Neuronal stem cell (in vitro differentiated cells): ENCODE measurements around the gene NPB.

Experiments used
- DNase-seq: peaks from one replicate; pipeline ENCODE4 v3.0.0-alpha.2; 2013; ENCODE audit warnings: low spot score
- H2AFZ ChIP-seq: one replicate; pipeline ENCODE4 v1.6.1; 2013; ENCODE audit warnings: mild to moderate bottlenecking, low read length, inconsistent platforms
- H2AK5ac ChIP-seq: 2 replicates; pipeline ENCODE4 v1.6.1; 2013; ENCODE audit warnings: low read depth, mild to moderate bottlenecking, inconsistent platforms, low read length, moderate library complexity, mixed read lengths
- H2BK120ac ChIP-seq: 2 replicates; pipeline ENCODE4 v1.6.1; 2013; ENCODE audit warnings: low read depth, mild to moderate bottlenecking, inconsistent platforms, low read length, moderate library complexity, mixed read lengths
- H2BK12ac ChIP-seq: one replicate; pipeline ENCODE4 v1.6.1; 2013; ENCODE audit warnings: low read length, inconsistent platforms
- H2BK15ac ChIP-seq: 2 replicates; pipeline ENCODE4 v1.6.1; 2013; ENCODE audit warnings: mild to moderate bottlenecking, low read length, inconsistent platforms, mixed read lengths
- H2BK5ac ChIP-seq: one replicate; pipeline ENCODE4 v1.6.1; 2013; ENCODE audit warnings: inconsistent platforms, mild to moderate bottlenecking, low read length, moderate library complexity
- H3K14ac ChIP-seq: one replicate; pipeline ENCODE4 v1.6.1; 2013; ENCODE audit warnings: low read length, inconsistent platforms
- H3K18ac ChIP-seq: 2 replicates; pipeline ENCODE4 v1.6.1; 2013; ENCODE audit warnings: low read length, inconsistent platforms
- H3K23ac ChIP-seq: 2 replicates; pipeline ENCODE4 v1.6.1; 2013; ENCODE audit warnings: low read depth, mild to moderate bottlenecking, mixed read lengths, low read length, inconsistent platforms; ENCODE audit not compliant: poor library complexity
- H3K27ac ChIP-seq: replicated peaks from 3 replicates; pipeline ENCODE4 v1.5.1; 2013; ENCODE audit warnings: low read length, inconsistent platforms
- H3K27me3 ChIP-seq, 3 experiments: 2 replicates each; pipeline ENCODE4 v1.6.1; 2013; ENCODE audit warnings: low read length in 3 of 3, mild to moderate bottlenecking in 2 of 3, inconsistent platforms in 1 of 3, low read depth in 1 of 3, mixed read lengths in 1 of 3, moderate library complexity in 1 of 3; ENCODE audit not compliant: control insufficient read depth in 3 of 3, insufficient read depth in 3 of 3
- H3K36me3 ChIP-seq, 2 donors: replicated peaks in 1 of 2; 2 replicates each; pipeline ENCODE4 v1.6.1; 2013; ENCODE audit warnings: low read length in 2 of 2; ENCODE audit not compliant: control insufficient read depth in 2 of 2, insufficient read depth in 2 of 2
- H3K4ac ChIP-seq: 2 replicates; pipeline ENCODE4 v1.6.1; 2013; ENCODE audit warnings: inconsistent platforms, mild to moderate bottlenecking, low read length, moderate library complexity
- H3K4me1 ChIP-seq, 2 donors: 1 replicate in 1 of 2; 2 replicates in 1 of 2; pipeline ENCODE4 v1.6.1; 2013; ENCODE audit warnings: low read length in 2 of 2, low read depth in 1 of 2; ENCODE audit not compliant: control insufficient read depth in 2 of 2, insufficient read depth in 1 of 2
- H3K4me2 ChIP-seq: one replicate; pipeline ENCODE4 v1.6.1; 2013; ENCODE audit warnings: mild to moderate bottlenecking, low read length, inconsistent platforms; ENCODE audit not compliant: insufficient read depth, poor library complexity, severe bottlenecking
- H3K4me3 ChIP-seq, 2 donors: 2 replicates each; pipeline ENCODE4 v1.5.1; 2013; ENCODE audit warnings: low read length in 2 of 2, mild to moderate bottlenecking in 2 of 2, inconsistent platforms in 1 of 2, moderate library complexity in 1 of 2
- H3K79me1 ChIP-seq: one replicate; pipeline ENCODE4 v1.6.1; 2013; ENCODE audit warnings: low read depth, mild to moderate bottlenecking, inconsistent platforms, low read length, moderate library complexity
- H3K9ac ChIP-seq: one replicate; pipeline ENCODE4 v1.6.1; 2013; ENCODE audit warnings: mild to moderate bottlenecking, low read depth, low read length, inconsistent platforms; ENCODE audit not compliant: poor library complexity
- H3K9me3 ChIP-seq, 2 donors: replicated peaks in 1 of 2; 2 replicates each; pipeline versions ENCODE3 to v1.6.1; 2013; ENCODE audit warnings: low read length in 2 of 2, mild to moderate bottlenecking in 2 of 2, inconsistent platforms in 1 of 2, low read depth in 1 of 2, mixed read lengths in 1 of 2, moderate library complexity in 1 of 2; ENCODE audit not compliant: control insufficient read depth in 2 of 2, insufficient read depth in 1 of 2
- H4K8ac ChIP-seq: one replicate; pipeline ENCODE4 v1.6.1; 2013; ENCODE audit warnings: low read depth, mild to moderate bottlenecking, inconsistent platforms, low read length, moderate library complexity
- H4K91ac ChIP-seq: one replicate; pipeline ENCODE4 v1.6.1; 2013; ENCODE audit warnings: low read length, low read depth, mild to moderate bottlenecking, inconsistent platforms; ENCODE audit not compliant: poor library complexity
- WGBS, 2 donors: extraction: QIAGEN DNeasy Blood & Tissue Kit; methylation state at CpG; one replicate each; pipeline ENCODE4 v1.1.7; 2013; ENCODE audit warnings: missing lambda C conversion rate in 2 of 2, mixed read lengths in 1 of 2; ENCODE audit not compliant: insufficient read length in 2 of 2, insufficient replicate concordance in 1 of 2; ENCODE audit errors: extremely low coverage in 2 of 2; 5-methylcytosine and 5-hydroxymethylcytosine counted together

NPB gene

DNA sequence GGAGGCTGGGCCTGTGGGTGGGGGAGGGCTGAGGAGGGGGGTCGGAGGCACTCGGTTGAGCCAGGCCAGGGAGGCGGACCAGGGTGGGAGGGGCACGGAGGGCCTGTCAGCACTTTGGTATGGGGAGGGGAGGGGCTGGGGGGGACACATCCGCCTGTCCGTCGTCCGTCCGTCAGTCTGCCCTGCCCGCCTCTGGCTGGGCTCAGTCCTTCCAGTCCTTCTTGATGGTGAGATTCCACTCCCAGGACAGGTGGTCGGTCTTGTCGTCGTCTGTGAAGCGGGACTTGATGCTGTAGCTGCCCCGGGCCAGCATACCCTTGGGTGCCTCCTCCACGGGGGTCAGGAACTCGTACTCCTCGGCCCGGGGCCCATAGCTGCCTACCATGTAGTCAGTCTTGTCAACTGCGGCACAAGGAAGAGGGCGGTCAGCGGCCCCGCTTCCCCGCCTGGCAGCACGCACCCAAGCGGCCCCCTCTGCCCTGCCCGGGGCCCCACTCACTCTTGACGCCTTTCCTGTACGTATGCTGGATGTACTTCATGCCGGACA is 33.3 kb upstream of the NPB start:
- Histone ChIP-seq H2AFZ (no peak overlapping the region), H3K36me3 (peaks cover 29 to 58% of the 10 kb centered on the region in 2 donors), H3K27me3 (no peaks in the 10 kb centered on the region), H3K4me3 (no peak overlapping the region), H2BK120ac (no peak overlapping the region), H3K18ac (peak overlapping the region; percentile 45), H2BK5ac (no peak overlapping the region), H3K14ac (no peak overlapping the region), H2AK5ac (peak overlapping the region; percentile 66), H4K8ac (no peak overlapping the region), H3K9ac (peak overlapping the region; percentile 72), H3K79me1 (peaks cover 33% of the 10 kb centered on the region), H3K4me1 (peaks cover 17 to 20% of the 10 kb centered on the region in 2 donors), H2BK15ac (no peak overlapping the region), H3K23ac (peak overlapping the region; percentile 99), H3K4me2 (no peak overlapping the region), H4K91ac (no peak overlapping the region), H3K4ac (no peak overlapping the region), H3K9me3 (peaks cover 0 to under 1% of the 10 kb centered on the region in 2 donors), H3K27ac (peak overlapping the region; percentile 57), H2BK12ac (no peak overlapping the region)
- no peak for DNase-seq
- no CpG with 5 or more reads among the region's 30 CpGs for WGBS, 2 donors

DNA sequence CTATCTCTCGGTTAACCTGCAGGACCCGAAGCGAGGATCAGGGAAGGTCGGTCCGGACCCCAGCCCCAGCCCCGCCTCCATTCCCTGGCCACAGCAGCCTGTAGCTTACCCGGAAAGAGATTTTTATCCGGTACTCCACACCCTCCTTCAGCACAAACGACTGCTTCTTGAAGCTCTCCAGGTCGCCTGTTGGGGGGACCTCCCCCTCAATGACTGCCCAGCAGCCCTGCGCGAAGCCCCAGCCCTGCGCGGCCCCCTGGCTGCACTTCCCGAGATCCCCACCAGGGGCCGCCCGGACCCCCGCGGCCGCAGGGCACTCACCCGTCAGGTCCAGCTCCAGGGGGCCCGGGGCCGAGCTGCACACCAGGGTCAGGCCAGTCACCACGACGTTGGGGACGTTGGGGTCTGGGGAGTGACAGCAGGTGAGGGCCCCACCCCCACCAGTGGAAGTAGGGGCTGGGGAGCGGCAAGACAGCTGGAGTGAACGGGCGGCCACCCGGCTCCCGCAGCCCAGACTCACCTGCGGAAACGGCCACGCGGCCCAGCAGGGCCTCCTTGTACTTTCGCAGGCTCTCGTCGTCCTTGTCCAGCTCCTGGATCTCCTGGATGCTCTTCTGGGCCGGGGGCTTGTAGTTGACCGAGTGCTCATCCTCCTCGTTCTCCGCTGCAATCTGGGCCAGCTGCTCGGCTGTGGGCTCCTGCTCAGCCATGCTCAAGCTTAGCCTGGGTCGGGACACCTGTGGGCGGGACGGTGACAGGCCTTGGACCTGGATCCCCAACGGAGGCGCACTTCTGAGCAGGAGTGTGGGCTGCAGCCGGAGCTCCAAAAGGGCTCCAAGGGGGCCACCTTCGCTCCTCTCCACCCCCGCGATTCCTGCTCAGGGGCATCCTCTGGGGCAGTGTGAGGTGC is 32.6 kb upstream of the NPB start:
- Histone ChIP-seq H3K18ac (peak overlapping the region; percentile 45), H3K4me2 (peak overlapping the region; percentile 90), H2BK15ac (no peak overlapping the region), H3K14ac (no peak overlapping the region), H3K4me3 (peak overlapping the region; percentile 84 to 94), H3K36me3 (peaks cover 26 to 51% of the 10 kb centered on the region in 2 donors), H3K9me3 (peaks cover 0 to 1% of the 10 kb centered on the region in 2 donors), H2BK12ac (no peak overlapping the region), H4K91ac (no peak overlapping the region), H2AFZ (no peak overlapping the region), H2BK120ac (no peak overlapping the region), H3K23ac (peak overlapping the region; percentile 99), H4K8ac (no peak overlapping the region), H3K4me1 (peaks cover 17 to 20% of the 10 kb centered on the region in 2 donors), H3K27ac (peak overlapping the region; percentile 57), H3K27me3 (no peaks in the 10 kb centered on the region), H3K79me1 (peaks cover 31% of the 10 kb centered on the region), H3K4ac (no peak overlapping the region), H3K9ac (peak overlapping the region; percentile 92), H2BK5ac (peak overlapping the region; percentile 71), H2AK5ac (peak overlapping the region; percentile 98)
- DNase-seq = no peak
- no CpG with 5 or more reads among the region's 52 CpGs for WGBS, 2 donors

DNA sequence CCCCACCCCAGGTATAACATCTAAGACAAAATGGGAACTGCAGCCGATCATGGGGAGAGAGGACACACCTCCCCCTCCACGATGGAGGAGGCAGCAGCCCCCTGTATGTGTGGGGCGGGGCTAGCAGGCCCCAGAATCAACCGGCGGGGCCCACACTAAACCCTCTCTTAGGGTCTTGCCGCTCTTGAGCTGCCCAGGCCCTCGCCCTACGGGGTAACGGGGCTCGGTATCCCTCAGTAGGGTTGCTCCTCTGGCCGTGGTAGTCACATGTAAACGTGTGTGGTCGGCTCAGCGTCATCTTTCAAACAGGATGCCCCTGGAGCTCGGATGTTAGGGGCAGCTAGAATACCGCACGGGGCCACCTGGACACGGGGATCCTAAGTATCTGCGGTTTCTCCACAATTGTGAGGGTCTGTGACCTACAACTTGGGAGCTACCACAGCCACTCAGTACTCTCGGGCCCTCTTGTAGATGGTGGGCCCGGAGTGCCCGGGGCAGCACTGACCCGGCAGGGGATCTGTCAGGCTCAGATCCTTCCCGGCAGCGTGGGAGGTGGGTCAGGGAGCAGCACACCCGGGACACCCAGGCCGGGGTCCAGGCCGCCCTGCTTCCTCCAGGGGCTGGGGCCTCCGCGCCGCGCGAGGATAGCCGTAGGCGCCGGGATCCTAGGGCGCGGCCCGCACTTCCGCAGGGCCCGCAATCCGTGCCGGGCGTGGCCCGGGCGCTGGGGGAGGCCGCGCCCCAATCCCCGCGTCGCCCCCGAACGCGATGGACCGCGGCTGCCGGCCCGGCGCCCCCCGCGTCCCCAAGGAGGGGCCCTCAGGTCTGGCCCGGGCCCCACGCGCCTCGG is 31.7 kb upstream of the NPB start:
- no peaks in the 10 kb centered on the region for H3K27me3 ChIP-seq
- no peak overlapping the region for H2BK15ac ChIP-seq
- peak overlapping the region; percentile 84 to 94 for H3K4me3 ChIP-seq
- H2BK120ac ChIP-seq = no peak overlapping the region
- no CpG with 5 or more reads among the region's 65 CpGs for WGBS, 2 donors
- peak overlapping the region; percentile 92 for H3K23ac ChIP-seq
- H3K9ac ChIP-seq = peak overlapping the region; percentile 92
- DNase-seq = no peak
- H3K4ac ChIP-seq = no peak overlapping the region
- H3K9me3 ChIP-seq = peaks cover 0 to 1% of the 10 kb centered on the region in 2 donors
- H2AK5ac ChIP-seq = peak overlapping the region; percentile 98
- H3K4me2 ChIP-seq = peak overlapping the region; percentile 90
- H2AFZ ChIP-seq = no peak overlapping the region
- no peak overlapping the region for H3K18ac ChIP-seq
- no peak overlapping the region for H2BK12ac ChIP-seq
- H3K79me1 ChIP-seq = peaks cover 30% of the 10 kb centered on the region
- H2BK5ac ChIP-seq = peak overlapping the region; percentile 66
- no peak overlapping the region for H4K91ac ChIP-seq
- peaks cover 23 to 48% of the 10 kb centered on the region in 2 donors for H3K36me3 ChIP-seq
- H3K4me1 ChIP-seq = peaks cover 17 to 20% of the 10 kb centered on the region in 2 donors
- H4K8ac ChIP-seq = no peak overlapping the region
- H3K14ac ChIP-seq = peak overlapping the region; percentile 82
- peak overlapping the region; percentile 43 for H3K27ac ChIP-seq
